HG03139 (cell line): ENCODE measurements around the gene MPC2.
"Not testable (repeated sequence)": the region's sequence is repeated elsewhere in the genome, so short reads cannot be mapped to it uniquely, and the experiment has no call there.

Source experiments
- ATAC-seq: cut with Tn5 transposase; IDR thresholded peaks from one replicate; pipeline ENCODE4 v1.9.1; 2021; ENCODE audit not compliant: unreplicated experiment

The MPC2 gene

DNA sequence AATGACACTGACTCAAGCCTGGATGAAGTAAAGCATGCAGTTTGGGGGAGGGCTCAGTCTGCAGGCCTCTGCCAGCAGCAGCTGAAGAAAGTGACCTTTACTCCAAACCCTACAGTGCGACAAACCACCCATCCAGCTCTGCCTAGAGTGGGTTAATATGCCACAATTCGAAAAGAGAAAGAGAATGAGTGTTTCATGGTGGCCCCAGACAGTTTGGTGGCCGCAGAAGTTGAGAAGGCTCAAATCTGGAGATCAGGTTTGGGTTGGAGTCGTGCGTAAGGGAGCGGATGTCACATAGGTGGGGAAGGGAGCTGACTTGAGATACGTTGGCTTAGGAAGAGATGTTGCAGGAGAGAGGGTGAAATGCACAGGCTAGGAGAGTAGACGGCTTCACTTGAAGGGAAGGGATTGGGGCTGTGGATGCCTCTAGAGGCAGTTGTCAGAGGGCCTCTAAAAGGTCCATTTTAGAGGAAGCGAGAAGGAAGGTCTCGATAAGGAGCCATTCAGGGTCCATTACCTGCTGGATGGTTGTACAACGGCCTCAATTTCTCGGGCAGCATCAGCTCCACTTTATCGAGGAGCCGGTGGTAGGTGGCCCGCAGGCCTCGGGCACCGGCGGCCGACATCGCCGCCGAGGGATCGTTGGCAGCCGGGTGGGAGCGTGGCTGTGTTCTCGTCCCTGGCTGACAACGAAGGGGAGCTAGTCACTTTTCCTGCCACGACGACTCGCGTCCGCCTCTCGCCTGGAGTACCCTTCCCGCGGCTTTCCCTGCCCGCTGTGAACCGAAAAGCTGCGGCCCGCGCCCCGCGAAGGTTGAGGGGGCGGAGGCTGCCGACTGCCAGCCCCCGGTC, 1.4 kb downstream of the MPC2 start:
- peak; percentile 3 for ATAC-seq

- ATAC-seq, result no peak
Measured at GRCh38 chr1:167934426-167935215, 2.3 kb downstream of the MPC2 start.

DNA sequence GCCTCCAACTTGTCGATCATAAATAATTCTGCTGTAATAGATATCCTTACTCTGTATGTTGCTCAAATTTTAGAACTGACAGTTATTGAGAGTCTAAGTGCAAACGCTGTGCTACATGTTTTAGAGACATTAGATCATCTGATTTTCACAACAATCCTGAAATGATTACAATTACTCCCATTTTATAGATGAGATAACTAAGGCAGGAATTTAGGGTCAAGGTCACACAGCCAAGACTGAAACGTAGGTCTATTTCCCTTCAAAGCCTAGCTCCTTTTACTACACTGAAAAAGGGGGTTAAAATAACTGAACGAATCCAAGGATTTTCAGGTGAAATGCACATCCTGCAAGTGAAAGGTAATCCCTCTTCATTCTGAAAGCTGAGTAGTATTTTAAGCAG, 3.1 kb downstream of the MPC2 start:
- ATAC-seq, result no peak

GRCh38 chr1:167929725-167930124, 7.1 kb downstream of the MPC2 start:
- no peak for ATAC-seq

- ATAC-seq, result not testable (repeated sequence)
Measured at GRCh38 chr1:167928919-167929318, 8.0 kb downstream of the MPC2 start.

- no peak for ATAC-seq
Measured at GRCh38 chr1:167928457-167928852, 8.4 kb downstream of the MPC2 start.

DNA sequence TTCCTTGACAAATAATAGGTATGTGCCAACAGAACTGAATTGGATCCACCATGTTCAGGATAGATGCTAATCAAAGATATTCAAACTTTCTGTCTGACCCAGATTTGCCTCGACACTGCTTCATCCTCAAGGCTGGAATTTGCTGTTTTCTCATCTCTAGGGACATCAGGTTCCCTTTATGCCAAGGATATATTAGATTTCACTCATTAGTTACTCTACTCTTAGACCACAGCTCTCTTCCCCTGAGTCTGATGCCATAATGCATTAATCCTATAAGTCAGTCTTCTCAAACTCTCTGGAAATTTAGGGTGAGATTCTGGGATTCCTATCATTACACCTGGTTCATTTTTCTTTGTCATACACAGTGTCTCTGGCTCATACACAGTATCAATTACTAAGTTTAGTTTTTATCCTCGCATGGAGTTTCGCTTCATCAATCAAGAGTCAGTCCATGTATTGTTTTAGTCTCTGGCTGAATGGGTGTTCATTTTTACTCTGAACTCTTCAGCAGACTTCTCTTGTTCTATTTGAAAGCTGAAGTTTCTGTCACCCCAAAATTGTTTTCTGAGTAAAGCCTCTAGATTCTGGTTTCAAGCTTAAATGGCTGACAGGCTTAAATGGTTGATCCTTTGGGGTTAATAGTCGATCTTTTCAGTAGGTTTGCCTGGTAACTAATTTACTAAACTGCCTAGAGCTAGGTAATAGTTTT, 9.7 kb downstream of the MPC2 start:
- peak; percentile 42 for ATAC-seq

GRCh38 chr1:167926486-167926997, 10.3 kb downstream of the MPC2 start:
- ATAC-seq, result no peak

GRCh38 chr1:167924543-167925231, 12.2 kb downstream of the MPC2 start:
- no peak for ATAC-seq

DNA sequence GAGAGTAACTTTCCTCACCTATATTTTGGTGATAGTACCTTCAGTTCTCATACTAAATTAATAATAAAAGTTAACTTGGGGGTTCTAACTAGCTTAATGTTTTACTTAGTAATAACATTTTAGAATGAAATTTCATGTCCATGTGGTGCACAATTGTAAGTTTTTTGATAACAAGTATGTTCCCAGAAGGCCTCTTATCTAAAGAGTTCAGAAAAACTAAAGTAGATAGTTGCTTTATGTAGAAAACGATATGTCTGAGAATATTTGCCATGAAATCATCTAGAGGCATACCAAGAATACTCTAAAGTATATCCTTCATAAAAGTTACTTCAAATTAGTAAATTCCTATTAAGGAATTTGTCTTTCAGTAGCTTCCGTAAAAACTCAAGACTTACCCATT, 12.8 kb downstream of the MPC2 start:
- ATAC-seq, result no peak

DNA sequence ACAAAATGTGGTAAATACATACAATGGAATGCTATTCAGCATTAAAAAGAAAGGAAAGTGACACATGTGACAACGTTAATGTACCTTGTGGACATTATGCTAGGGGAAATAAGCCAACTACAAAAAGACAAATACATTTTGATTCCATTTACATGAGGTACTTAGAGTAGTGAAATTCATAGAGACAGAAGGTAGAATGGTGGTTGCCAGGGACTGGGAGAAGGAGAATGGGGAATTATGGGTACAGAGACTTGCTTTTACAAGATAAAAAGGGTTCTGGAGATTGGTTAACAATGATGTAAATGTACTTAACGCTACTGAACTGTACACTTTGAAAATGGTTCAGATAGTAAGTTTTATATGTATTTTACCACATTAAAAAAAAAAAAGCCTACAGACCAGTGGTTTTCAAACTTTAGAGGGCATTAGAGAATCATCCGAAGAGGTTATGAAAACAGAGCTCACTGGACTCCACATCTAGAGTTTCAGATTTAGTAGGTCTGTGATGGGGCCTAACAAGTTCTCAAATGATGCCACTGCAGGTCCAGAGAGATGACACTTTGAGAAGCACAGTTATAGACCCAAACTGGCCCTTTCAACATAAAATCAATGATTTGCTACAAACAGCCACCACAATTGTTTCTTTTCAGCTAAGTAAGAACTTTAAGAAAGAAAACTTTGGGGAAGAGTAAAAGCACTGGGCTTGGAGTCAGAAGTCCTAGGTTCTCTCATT, 13.4 kb downstream of the MPC2 start:
- ATAC-seq, result no peak

GRCh38 chr1:167922611-167923074, 14.2 kb downstream of the MPC2 start:
- ATAC-seq, result no peak

- no peak for ATAC-seq
Measured at GRCh38 chr1:167922023-167922422, 14.8 kb downstream of the MPC2 start.

GRCh38 chr1:167916766-167917511, 19.9 kb downstream of the MPC2 start:
- no peak for ATAC-seq

DNA sequence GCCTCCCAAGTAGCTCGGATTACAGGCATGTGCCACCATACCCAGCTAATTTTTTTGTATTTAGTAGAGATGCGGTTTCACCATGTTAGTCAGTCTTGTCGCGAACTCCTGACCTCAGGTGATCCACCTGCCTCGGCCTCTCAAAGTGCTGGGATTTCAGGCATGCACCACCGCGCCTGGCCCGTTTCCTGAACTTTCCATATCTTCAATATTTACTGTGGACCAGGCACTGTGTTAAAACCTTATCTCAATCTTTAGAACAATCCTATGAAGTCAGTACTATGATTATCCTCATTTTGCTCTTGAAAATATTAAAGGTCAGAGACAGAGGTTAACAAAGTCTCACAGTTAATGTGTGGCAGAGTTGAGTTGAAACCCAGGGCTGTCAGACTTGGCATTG, 21.3 kb downstream of the MPC2 start:
- ATAC-seq, result no peak

DNA sequence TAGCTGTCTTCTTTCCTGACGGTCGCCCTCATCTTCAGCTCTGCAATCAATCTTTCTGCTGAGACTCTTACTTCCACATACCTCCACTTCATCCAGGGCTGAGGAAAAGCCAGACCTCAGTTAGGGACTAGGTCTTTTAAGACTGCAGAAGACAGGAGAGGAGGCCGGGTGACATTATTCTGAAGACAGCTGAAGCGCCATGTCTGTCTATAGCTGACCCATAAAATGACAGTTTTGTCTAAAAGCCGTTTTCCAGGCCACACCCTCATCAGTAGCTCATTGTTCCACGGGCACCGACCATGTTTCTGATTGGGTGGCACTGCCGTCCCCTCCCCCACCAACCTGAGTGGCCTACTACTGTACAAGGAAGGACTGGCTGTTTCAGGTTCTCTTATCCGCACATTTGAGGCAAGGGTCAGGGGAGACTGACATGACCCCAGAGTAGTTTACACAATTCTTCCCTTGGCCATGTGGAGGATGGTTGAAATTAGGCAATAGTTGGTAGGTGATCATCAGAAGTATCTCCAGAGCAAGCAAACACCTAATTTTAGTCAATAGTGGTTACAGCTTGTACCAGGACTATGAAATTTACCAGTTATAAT, 22.9 kb downstream of the MPC2 start, which contains the start of gene ADCY10:
ADCY10 (minus strand) TSS at position 240 of the 602 bp plus-strand sequence. CDS start 8,994 bp downstream, outside the sequence.
- ATAC-seq, result no peak

GRCh38 chr1:167912294-167912693, 24.6 kb downstream of the MPC2 start:
- ATAC-seq, result no peak

GRCh38 chr1:167911413-167911812, 25.5 kb downstream of the MPC2 start:
- ATAC-seq, result no peak

- no peak for ATAC-seq
Measured at GRCh38 chr1:167910530-167910929, 26.3 kb downstream of the MPC2 start.
